Activated CD4-positive, alpha-beta T cell treated with anti-CD3 and anti-CD28 coated beads, Interleukin-2, amount 10 ng/mL, durations not matched to agents 24 days and 14 days (primary cell): ENCODE measurements around the gene RASGRP1. TPM values are rescaled to one million over a fixed set of nuclear protein-coding genes. Genes with fewer than 3 reads are reported as not detected.
A peak's percentile ranks its signal among the peaks of the same experiment; 100 is the strongest.
"Not testable (repeated sequence)": the region's sequence is repeated elsewhere in the genome, so short reads cannot be mapped to it uniquely, and the experiment has no call there.

Source experiments
- DNase-seq: peaks from one replicate; pipeline ENCODE4 v3.0.0; 2022
- H3K27ac Mint-ChIP-seq: one replicate; pipeline ENCODE4 v1.8.0; 2022; ENCODE audit warnings: mild to moderate bottlenecking, mixed read lengths
- H3K27me3 Mint-ChIP-seq: one replicate; pipeline ENCODE4 v1.8.0; 2022; ENCODE audit warnings: mixed read lengths
- H3K36me3 Mint-ChIP-seq: one replicate; pipeline ENCODE4 v1.8.0; 2022; ENCODE audit warnings: low read depth, mild to moderate bottlenecking, mixed read lengths
- H3K4me1 Mint-ChIP-seq: one replicate; pipeline ENCODE4 v1.8.0; 2021; ENCODE audit warnings: mixed read lengths
- H3K4me3 Mint-ChIP-seq: one replicate; pipeline ENCODE4 v1.8.0; 2022; ENCODE audit warnings: mild to moderate bottlenecking, moderate library complexity, mixed read lengths
- H3K9me3 Mint-ChIP-seq: one replicate; pipeline ENCODE4 v1.8.0; 2021; ENCODE audit warnings: mixed read lengths
- intact Hi-C: fragments of 100-400 bp; cut with micrococcal nuclease; formaldehyde crosslinking; loops from one replicate; pipeline ENCODE4 v1.15.1; 2023
- total RNA-seq: library from RNA; stranded (reverse); gene quantifications from 2 replicates; pipeline ENCODE4 v1.2.3, GENCODE V29; 2022

Gene RASGRP1
- total RNA-seq, 1 donor from 2014 or later = 94.4 TPM

DNA sequence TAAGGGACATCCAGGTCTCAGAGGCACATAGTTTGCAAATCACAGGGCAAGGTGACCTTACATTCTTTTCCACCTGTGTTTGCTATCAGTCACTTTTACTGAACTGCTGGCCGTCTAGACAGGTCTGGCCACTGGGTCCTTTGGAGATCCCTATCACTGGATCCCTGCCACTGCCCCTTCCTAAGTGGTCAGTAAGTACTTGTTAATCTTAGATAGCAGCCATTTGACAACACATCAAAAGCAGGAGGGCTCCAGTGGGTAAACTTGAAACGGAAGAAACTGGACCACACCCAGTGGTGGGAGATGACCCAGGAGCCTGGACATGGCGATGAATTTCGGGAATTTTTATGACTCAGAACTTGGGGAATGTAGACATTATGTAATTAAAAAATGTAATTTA lies 28.9 kb upstream of the RASGRP1 start:
- no peaks in the 10 kb centered on the region for H3K36me3 Mint-ChIP-seq
- intact Hi-C loops = no loop called here
- DNase-seq = no peak
- H3K27me3 Mint-ChIP-seq = no peaks in the 10 kb centered on the region
- H3K4me1 Mint-ChIP-seq = peaks cover 17% of the 10 kb centered on the region
- no peak overlapping the region for H3K27ac Mint-ChIP-seq
- H3K4me3 Mint-ChIP-seq = no peak overlapping the region
- H3K9me3 Mint-ChIP-seq = peaks cover 16% of the 10 kb centered on the region

DNA sequence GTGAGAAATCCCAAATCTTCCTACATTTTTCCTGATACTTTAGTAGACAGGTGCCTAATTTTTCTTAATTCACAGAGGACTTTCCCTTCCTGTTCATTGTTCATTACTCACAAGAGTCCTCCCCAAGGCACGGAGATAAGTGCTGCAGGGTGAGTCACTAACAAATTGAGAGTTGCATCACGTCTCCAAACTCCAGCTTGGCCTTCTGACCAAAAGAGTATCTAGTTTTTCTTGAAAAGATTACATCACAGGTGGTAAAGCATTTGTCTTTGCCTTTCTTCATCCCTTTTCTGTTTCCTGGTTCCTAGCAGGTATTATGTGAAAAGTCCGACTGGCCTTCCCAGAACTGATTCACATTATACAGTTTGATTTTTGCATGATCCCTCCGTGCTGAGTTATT lies 24.9 kb upstream of the RASGRP1 start:
- DNase-seq = no peak
- Mint-ChIP-seq H3K27me3 (no peaks in the 10 kb centered on the region), H3K4me3 (no peak overlapping the region), H3K9me3 (peaks cover 17% of the 10 kb centered on the region), H3K36me3 (peaks cover 7% of the 10 kb centered on the region), H3K4me1 (peaks cover 31% of the 10 kb centered on the region), H3K27ac (no peak overlapping the region)
- intact Hi-C loops = no loop called here

DNA sequence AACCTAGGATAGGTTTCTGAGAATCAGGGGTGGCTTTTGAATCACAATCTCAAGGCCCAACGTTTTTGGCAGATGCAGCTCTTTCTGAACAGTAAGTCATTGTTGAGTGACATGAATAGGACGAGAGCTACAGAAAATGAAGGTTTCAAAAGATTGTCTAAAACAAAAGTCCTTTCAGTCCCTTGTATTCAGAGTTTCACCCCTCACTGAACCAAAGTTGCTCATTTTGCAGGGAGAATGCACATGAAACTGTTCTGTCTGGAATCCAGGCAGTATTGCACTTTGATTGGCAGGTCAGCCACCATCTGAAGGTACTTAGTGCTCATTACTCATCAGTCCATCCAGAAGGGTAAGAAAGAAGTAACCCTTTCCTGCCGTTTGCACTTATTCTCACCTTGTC lies 24.1 kb upstream of the RASGRP1 start:
- H3K4me1 Mint-ChIP-seq = peaks cover 31% of the 10 kb centered on the region
- intact Hi-C loops = no loop called here
- no peak overlapping the region for H3K4me3 Mint-ChIP-seq
- no peaks in the 10 kb centered on the region for H3K27me3 Mint-ChIP-seq
- H3K36me3 Mint-ChIP-seq = peaks cover 7% of the 10 kb centered on the region
- H3K9me3 Mint-ChIP-seq = peaks cover 17% of the 10 kb centered on the region
- H3K27ac Mint-ChIP-seq = no peak overlapping the region
- DNase-seq = no peak

DNA sequence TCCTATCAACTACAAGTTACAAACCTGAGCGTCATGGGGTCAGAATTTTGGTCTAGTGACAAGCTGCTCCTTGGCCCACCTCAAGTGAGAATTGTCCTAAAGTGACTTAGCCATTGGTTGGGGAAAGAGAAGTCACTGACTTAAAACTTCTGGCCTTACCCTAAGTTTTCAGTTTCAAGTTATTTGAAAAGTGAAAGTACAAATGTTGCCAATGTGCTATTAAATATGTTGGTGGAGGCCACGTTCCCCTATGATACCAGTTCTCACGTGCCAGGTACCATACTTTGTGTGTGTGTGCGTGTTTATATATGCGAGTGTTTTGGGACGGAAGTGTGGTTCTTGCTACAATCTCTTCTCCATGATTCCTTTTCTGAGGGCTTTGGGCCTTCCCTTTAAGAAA lies 22.6 kb upstream of the RASGRP1 start:
- Mint-ChIP-seq H3K4me3 (no peak overlapping the region), H3K9me3 (peaks cover 17% of the 10 kb centered on the region), H3K27ac (peak overlapping the region; percentile 17), H3K27me3 (no peaks in the 10 kb centered on the region), H3K4me1 (peaks cover 31% of the 10 kb centered on the region), H3K36me3 (peaks cover 7% of the 10 kb centered on the region)
- DNase-seq = peak; percentile 65
- intact Hi-C loops = no loop called here

DNA sequence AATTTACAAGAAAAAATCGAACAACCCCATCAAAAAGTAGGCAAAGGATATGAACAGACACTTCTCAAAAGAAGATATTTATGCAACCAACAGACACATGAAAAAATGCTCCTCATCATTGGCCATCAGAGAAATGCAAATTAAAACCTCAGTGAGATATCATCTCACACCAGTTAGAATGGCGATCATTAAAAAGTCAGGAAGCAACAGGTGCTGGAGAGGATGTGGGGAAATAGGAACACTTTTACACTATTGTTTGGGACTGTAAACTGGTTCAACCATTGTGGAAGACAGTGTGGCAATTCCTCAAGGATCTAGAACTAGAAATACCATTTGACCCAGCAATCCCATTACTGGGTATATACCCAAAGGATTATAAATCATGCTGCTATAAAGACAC lies 21.4 kb upstream of the RASGRP1 start:
- H3K36me3 Mint-ChIP-seq, H3K27ac Mint-ChIP-seq, DNase-seq, H3K9me3 Mint-ChIP-seq, H3K4me3 Mint-ChIP-seq, intact Hi-C loops, H3K27me3 Mint-ChIP-seq: not testable (repeated sequence)
- peaks cover 29% of the 10 kb centered on the region for H3K4me1 Mint-ChIP-seq

DNA sequence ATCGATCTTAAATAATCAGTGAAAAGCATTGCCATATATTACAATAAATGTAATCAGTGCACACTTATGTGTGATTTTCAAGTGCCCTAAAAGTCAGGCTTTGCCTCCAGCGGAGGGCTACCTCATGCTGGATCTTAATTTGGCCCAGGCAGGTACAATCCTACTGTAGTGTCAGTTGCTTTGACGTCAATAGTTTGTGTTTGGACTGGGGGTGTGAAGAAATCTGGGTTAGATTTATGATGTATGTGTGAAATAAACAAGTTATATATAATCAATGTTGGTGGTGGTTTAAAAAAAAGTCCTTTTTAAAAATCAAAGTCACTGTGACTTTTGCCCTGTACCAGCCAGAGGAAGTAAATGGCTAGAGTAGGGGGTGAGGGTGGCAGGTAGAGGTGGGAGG lies 14.0 kb upstream of the RASGRP1 start:
- peaks cover 9% of the 10 kb centered on the region for H3K4me1 Mint-ChIP-seq
- no peaks in the 10 kb centered on the region for H3K27me3 Mint-ChIP-seq
- H3K36me3 Mint-ChIP-seq = peaks cover 1% of the 10 kb centered on the region
- H3K27ac Mint-ChIP-seq = no peak overlapping the region
- DNase-seq = no peak
- no peaks in the 10 kb centered on the region for H3K9me3 Mint-ChIP-seq
- H3K4me3 Mint-ChIP-seq = no peak overlapping the region
- intact Hi-C loops = no loop called here

DNA sequence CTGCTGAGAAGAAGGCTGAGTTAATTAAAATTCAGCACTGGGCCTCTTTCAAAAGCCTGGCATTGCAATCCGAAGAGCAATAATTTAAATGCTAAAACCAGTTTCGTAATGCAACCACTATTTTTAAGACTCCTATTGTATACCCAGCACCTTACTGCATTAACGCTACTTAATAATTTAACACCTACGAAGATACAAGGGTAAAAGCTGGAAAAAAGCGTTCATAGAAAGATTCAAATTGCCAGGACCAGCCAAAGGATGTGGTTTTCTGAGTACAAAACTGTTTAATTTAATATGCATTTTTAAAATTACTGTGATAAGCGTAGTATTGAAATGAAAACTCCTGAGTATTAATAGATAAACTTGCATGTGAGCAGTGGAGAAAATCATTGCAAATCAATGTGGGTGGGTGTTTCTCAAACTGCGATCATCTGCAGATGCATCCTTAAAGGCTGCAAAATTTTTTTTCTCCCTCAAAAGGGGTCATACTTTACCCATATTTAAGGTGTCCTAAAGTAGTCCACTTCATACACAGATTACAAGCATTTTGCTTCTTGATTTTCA lies 12.9 kb upstream of the RASGRP1 start:
- intact Hi-C loops = no loop called here
- Mint-ChIP-seq H3K36me3 (peaks cover 1% of the 10 kb centered on the region), H3K27ac (no peak overlapping the region), H3K4me3 (no peak overlapping the region), H3K9me3 (no peaks in the 10 kb centered on the region), H3K4me1 (peaks cover 9% of the 10 kb centered on the region), H3K27me3 (no peaks in the 10 kb centered on the region)
- no peak for DNase-seq

DNA sequence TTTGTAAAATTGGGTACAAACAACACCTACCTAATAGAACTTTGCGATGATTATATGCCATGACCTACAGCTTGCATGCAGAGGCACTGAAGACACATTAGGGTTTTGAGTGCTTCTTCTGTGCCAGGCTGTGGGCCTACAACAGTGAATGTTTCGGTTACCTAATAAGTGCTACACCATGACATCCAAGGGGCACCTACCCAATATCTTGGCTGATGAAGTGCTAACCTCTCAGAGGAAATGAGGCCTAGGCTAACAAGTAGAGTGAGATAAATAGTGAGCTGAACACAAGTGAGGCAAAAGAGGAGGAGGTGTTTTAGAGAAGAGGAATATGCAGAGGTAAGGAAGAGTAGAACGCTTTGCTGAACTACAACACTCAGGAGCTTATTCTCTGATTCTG lies 12.2 kb upstream of the RASGRP1 start:
- Mint-ChIP-seq H3K4me1 (peaks cover 9% of the 10 kb centered on the region), H3K27me3 (peaks cover 2% of the 10 kb centered on the region), H3K9me3 (peaks cover 5% of the 10 kb centered on the region), H3K36me3 (peaks cover 4% of the 10 kb centered on the region), H3K27ac (no peak overlapping the region), H3K4me3 (no peak overlapping the region)
- no peak for DNase-seq
- intact Hi-C loops = no loop called here

DNA sequence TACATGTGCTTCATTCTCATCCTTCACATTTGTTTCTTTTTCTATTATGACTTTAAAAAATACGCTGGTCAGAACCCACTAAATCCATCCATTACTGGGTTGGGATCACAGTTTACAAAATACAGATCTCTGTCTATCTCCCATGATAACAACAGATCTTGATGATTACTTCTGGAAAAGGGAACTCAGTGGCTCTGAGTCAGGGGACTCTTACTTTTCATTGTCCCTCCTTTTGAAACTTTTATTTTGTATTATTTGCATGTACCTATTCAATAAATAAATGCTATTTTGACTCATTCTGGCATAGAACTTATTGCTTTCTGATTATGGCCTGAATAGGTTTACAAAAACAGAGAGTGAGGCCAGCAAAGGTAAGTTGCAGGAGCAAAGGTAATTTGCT lies 11.6 kb upstream of the RASGRP1 start:
- Mint-ChIP-seq H3K4me1 (peaks cover 9% of the 10 kb centered on the region), H3K27ac (no peak overlapping the region), H3K36me3 (peaks cover 5% of the 10 kb centered on the region), H3K4me3 (no peak overlapping the region), H3K27me3 (peaks cover 2% of the 10 kb centered on the region), H3K9me3 (peaks cover 9% of the 10 kb centered on the region)
- DNase-seq = no peak
- intact Hi-C loops = no loop called here

DNA sequence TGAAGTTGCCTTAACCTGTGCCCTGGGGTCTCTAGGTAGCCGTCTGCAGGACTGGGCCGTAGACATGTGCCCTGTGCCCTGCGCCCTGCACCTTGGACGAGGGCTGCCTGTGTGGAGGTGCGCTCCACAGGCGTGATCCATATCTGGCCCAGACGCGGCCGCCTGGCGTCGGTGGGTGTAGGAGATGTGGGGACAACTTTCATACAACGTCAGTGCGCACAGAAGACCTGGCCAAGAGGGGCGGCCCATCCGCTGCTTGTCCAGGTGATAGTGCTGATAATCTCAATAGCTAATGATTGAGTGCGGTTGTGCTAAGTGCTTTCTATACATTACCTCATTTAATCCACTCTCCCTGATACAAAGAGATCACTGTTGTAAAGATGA lies 665 bp upstream of the RASGRP1 start:
- Mint-ChIP-seq H3K9me3 (peaks cover 9% of the 10 kb centered on the region), H3K4me3 (peak overlapping the region; percentile 95), H3K4me1 (peaks cover 49% of the 10 kb centered on the region), H3K36me3 (peaks cover 38% of the 10 kb centered on the region), H3K27ac (peak overlapping the region; percentile 99), H3K27me3 (no peaks in the 10 kb centered on the region)
- no peak for DNase-seq
- intact Hi-C loops = no loop called here

DNA sequence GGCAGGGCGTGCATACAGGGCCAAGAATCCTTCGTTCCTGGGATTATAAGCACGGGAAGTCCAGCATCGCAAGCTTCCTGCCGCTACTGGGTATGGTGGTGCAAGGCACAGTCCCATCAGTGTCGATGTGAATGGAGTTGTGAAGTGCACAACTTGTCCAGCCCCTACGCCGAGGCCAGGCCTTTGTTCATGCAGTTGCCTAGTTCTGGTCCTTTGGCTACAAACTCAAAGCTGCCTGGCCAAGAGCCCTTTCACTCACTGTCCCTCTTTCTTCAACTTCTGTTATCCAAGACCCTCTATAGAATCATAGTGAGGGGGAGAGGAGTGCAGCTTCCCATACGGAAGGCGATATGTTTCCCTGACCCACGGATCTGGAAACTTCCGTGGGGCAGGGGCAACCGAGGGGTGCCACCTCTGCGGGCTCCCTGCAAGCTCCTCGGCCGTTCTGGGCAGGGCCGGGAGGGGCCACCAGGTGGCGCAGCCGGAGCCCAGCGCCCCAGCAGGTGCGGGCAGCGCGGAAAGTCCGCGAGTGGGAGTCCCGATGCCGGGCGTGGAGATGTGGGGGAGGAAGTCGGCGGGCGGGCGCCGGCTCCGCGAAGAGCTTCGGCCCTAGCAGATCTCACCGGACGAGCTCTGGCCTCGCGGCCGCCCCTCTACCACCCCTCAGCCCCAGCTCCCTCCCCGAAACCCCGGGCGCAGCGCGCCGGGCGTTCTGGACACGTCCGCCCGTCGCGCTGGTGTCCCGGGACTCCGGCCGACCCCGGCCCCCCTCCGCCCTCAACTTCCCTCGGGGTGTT lies 693 bp downstream of the RASGRP1 start:
- peak; percentile 97 for DNase-seq
- Mint-ChIP-seq H3K36me3 (peaks cover 51% of the 10 kb centered on the region), H3K4me1 (peaks cover 61% of the 10 kb centered on the region), H3K27ac (peak overlapping the region; percentile 99), H3K9me3 (peaks cover 8% of the 10 kb centered on the region), H3K4me3 (peak overlapping the region; percentile 95), H3K27me3 (no peaks in the 10 kb centered on the region)
- intact Hi-C loops = loop anchor here (1.0 to 5.0 kb wide), 9 partner anchors 37 to 126 kb away; no protein-coding TSS in a partner anchor

DNA sequence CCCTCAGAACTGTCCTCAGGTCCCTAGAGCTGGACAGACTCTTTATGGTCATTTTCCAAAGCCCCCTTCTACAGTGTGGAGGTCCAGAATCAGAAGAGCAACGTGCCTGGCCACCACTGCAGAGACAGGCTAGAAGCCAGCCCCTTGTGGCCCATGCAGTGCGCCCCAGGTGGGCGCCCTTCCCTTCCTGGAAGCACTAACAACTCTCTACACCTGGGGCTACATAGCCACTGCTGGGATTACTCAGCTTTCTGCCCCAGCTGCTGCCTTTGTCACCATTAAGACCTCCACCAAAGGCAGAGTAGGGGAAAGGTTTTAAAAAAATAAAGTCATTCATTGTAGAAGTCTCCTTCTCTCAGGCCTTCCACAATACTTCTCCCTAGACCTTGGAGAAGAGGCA lies 2.3 kb downstream of the RASGRP1 start:
- Mint-ChIP-seq H3K27ac (peak overlapping the region; percentile 99), H3K4me3 (peak overlapping the region; percentile 95), H3K9me3 (no peaks in the 10 kb centered on the region), H3K27me3 (no peaks in the 10 kb centered on the region), H3K4me1 (peaks cover 74% of the 10 kb centered on the region), H3K36me3 (peaks cover 60% of the 10 kb centered on the region)
- peak; percentile 72 for DNase-seq
- intact Hi-C loops = loop anchor here (2.0 to 5.0 kb wide), 5 partner anchors 35 to 120 kb away; no protein-coding TSS in a partner anchor

DNA sequence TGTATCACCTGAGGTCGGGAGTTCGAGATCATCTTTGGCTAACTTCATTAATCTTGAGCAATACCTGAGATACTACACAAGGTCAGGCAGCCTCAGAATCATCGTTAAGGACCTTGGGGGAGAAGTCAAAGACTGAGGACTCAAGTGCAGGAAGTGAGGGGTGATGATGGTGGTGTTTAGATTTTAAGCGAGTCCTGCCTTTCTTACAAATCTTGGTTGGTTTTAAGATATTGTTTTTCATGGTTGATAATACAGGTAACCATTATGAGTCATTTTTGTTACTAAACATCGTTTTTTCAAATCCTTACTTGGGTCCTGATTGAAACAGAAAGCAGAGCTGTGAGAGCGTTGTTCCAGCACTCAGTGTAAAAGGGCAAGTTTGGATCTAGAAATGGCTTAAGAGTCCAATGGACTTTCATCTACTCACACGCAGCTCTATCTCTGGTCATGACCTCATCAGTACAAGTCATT lies 4.1 kb downstream of the RASGRP1 start:
- Mint-ChIP-seq H3K4me3 (peak overlapping the region; percentile 95), H3K36me3 (peaks cover 72% of the 10 kb centered on the region), H3K27ac (peak overlapping the region; percentile 99), H3K4me1 (peaks cover 80% of the 10 kb centered on the region), H3K9me3 (no peaks in the 10 kb centered on the region), H3K27me3 (no peaks in the 10 kb centered on the region)
- intact Hi-C loops = loop anchor here (1.0 to 5.0 kb wide), 8 partner anchors 22 to 128 kb away; no protein-coding TSS in a partner anchor
- DNase-seq = peak; percentile 76

DNA sequence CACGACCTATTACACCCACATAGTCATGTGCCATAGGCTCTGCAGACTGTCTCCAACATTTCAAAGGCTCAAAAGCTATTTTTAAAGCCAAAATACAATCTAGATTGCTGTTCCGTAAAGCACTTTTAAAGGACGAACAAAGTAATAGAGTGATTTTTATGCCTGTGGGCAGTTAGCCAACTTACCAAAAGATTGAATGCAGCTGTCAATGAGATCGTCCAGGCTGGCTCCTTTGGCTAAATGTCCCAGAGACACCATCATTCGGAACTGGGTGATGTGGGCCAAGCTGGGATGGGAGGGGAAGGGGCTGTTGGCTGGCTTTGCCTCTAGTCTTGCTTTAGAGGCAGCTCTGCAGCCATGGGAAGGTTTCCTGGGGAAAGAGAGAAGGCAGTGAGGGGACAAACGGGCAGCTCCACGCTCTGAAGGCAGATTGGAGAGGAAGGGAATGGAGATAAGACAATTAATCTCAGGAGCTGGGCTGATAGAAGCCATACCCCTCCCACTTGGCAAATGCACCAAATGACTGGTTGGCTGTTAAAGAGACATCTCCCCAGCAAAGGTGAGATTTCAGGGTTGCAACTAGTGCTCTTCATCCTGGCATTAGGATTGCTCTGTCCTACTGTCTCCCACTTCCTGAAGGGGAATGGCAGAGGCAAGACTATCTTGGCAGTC lies 4.8 kb downstream of the RASGRP1 start:
- peak; percentile 58 for DNase-seq
- no peaks in the 10 kb centered on the region for H3K27me3 Mint-ChIP-seq
- H3K4me1 Mint-ChIP-seq = peaks cover 82% of the 10 kb centered on the region
- intact Hi-C loops = loop anchor here (1.0 to 10.0 kb wide), 9 partner anchors 21 to 1065 kb away; no protein-coding TSS in a partner anchor
- H3K36me3 Mint-ChIP-seq = peaks cover 79% of the 10 kb centered on the region
- peak overlapping the region; percentile 95 for H3K4me3 Mint-ChIP-seq
- peak overlapping the region; percentile 99 for H3K27ac Mint-ChIP-seq
- H3K9me3 Mint-ChIP-seq = no peaks in the 10 kb centered on the region
